PC-9 (cell line): Measurements from ENCODE around the gene ZNF217.
"Not testable (repeated sequence)": the region's sequence is repeated elsewhere in the genome, so short reads cannot be mapped to it uniquely, and the experiment has no call there.

Experiments
- CTCF ChIP-seq: fragments of 200-600 bp; sonication (generic); conservative IDR thresholded peaks from 2 replicates; pipeline ENCODE4 v1.6.1; 2017; ENCODE audit warnings: mixed run types, antibody characterized with exemption, mild to moderate bottlenecking, moderate library complexity
- EZH2 ChIP-seq: fragments of 200-600 bp; sonication (generic); IDR thresholded peaks from 2 replicates; pipeline ENCODE4 v1.8.0; 2017; ENCODE audit warnings: antibody characterized with exemption, low read depth

- not testable (repeated sequence) for TF ChIP-seq CTCF, EZH2
Measured at GRCh38 chr20:53523615-53524014, 70.0 kb downstream of the ZNF217 start.
